ENCODE measurements around the gene SZRD1.

DNA sequence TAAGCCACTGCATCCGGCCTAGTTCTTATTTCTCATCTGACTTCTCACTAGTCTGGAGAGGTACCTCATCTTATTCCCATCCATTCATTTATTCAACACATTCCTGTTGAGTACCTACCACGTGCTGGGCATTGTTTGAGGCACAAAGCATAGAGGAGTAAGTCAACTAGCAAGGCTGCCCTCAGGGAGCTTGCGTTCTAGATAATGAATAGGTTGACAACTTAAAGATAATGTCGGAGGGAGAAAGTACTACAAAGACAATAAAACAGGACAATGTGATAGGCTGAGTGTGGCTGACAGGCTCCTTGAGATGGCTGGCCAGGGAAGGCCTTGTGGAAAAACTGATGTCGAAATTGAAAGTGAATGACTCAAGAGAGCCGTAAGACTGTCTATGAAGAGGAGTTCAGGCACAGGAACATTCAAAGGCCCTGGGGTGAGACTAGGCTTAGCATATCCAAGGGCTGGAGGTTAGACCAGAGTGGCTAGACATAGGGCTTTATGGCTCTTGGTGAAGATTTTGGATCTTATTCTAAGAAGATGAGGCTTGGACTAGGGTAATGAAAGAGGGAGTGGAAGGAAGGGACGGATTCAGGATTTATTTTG is 51.9 kb downstream of the SZRD1 start:
- no peak for TF ChIP-seq CTCF (conservative IDR thresholded peaks at IDR 0.05; ENCODE audit: low read depth, low read length)
- no peak for TF ChIP-seq POLR2A (IDR thresholded peaks at IDR 0.05; ENCODE audit: low read depth, low read length)
- TF ChIP-seq NFE2L2 (IDR thresholded peaks at IDR 0.05; ENCODE audit: low read depth, low read length), result no peak
- TF ChIP-seq RFX5 (IDR thresholded peaks at IDR 0.05; ENCODE audit: low read depth, low read length), result no peak
- TF ChIP-seq FOS (IDR thresholded peaks at IDR 0.05; ENCODE audit: low read depth, low read length), result no peak
- TF ChIP-seq USF2 (IDR thresholded peaks at IDR 0.05; ENCODE audit: low read depth, low read length), result no peak
- no peak for TF ChIP-seq BHLHE40 (IDR thresholded peaks at IDR 0.05; ENCODE audit: low read depth, low read length)
- TF ChIP-seq, protein P1, sequence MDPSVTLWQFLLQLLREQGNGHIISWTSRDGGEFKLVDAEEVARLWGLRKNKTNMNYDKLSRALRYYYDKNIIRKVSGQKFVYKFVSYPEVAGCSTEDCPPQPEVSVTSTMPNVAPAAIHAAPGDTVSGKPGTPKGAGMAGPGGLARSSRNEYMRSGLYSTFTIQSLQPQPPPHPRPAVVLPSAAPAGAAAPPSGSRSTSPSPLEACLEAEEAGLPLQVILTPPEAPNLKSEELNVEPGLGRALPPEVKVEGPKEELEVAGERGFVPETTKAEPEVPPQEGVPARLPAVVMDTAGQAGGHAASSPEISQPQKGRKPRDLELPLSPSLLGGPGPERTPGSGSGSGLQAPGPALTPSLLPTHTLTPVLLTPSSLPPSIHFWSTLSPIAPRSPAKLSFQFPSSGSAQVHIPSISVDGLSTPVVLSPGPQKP (IDR thresholded peaks at IDR 0.05; ENCODE audit: borderline replicate concordance, low read depth, low read length), result no peak
- TF ChIP-seq RCOR1 (IDR thresholded peaks at IDR 0.05; ENCODE audit: insufficient replicate concordance, low read length), result no peak
- no peak for TF ChIP-seq CHD1 (IDR thresholded peaks at IDR 0.05; ENCODE audit: low read depth, low read length)
- no peak for TF ChIP-seq MAFK (IDR thresholded peaks at IDR 0.05; ENCODE audit: low read depth, low read length)
- TF ChIP-seq RAD21 (IDR thresholded peaks at IDR 0.05; ENCODE audit: low read length), result no peak
- no peak for TF ChIP-seq MXI1 (IDR thresholded peaks at IDR 0.05; ENCODE audit: borderline replicate concordance, low read depth, low read length)

All from IMR-90 (cell line).